ENCODE results near the gene SAMD8. TPM values are rescaled to one million over a fixed set of nuclear protein-coding genes. Genes with fewer than 3 reads are reported as not detected.
"Not testable (repeated sequence)": the region's sequence is repeated elsewhere in the genome, so short reads cannot be mapped to it uniquely, and the experiment has no call there.

Gene SAMD8
- total RNA-seq, 1 donor from 2014 or later: 25.7 TPM

DNA sequence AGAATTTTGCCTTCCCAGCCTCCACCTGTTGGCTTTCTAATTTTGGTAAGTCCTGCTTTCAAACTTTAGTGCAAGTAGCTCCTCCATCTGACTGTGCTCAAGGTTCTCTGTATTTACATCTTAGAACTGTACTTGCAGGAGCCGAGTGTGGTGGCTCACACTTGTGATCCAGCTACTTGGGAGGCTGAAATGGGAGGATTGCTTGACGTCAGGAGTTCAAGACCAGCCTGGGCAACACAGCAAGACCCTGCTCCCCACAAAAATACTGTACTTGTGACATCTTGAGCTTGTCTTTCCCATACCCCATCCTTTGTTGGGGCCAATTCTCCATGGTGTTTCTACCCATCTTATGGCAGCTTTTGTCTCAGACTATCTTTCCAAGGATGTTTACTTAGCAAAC is 94.5 kb downstream of the SAMD8 start:
- peak; percentile 33 for DNase-seq (ENCODE audit: low spot score)
- intact Hi-C loops (cut with DNase I): no loop called here

DNA sequence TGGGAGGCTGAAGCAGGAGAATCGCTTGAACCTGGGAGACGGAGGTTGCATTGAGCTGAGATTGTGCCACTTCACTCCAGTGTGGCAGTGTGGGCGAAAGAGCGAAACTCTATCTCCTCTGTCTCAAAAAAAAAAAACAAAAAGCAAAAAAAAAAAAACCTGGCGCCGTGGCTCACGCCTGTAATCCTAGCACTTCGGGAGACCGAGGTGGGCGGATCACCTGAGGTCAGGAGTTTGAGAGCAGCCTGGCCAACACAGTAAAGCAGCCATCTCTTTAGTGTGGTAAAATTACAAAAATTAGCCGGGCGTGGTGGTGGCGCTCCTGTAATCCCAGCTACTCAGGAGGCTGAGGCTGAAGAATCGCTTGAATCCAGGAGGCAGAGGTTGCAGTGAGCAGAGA is 95.2 kb downstream of the SAMD8 start:
- intact Hi-C loops (cut with DNase I); DNase-seq (ENCODE audit: low spot score): not testable (repeated sequence)

DNA sequence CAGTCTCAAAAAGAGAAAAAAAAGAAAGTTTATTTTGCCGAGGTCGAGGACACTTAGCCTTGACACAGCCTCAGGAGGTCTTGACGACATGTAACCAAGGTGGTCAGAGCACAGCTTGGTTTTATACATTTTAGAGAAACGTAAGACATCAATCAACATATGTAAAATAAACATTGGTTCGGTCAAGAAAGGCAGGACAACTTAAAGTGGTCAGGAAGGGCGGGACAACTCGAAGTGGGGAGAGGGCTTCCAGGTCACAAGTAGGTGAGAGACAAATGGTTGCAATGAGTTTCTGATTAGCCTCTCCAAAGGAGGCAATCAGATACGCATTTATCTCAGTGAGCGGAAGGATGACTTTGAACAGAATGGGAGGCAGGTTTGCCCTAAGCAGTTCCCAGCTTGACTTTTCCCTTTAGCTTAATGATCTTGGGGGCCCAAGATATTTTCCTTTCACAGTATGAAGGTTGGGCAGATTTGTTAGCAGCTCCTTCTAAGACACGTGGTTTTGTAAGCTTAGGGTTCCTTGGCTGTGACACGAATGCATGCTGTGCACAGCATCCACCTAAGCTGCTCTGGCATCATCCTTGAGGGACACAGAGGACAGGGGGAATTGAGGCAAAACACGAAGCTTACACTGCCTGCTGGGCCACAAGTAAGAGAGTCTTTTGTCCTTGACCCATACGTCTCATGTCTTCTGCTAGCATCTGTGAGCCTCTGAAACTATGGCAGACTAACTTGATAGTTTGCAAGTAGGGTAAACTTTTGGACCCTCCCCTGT is 95.8 kb downstream of the SAMD8 start:
- peak; percentile 22 for DNase-seq (ENCODE audit: low spot score)
- intact Hi-C loops (cut with DNase I): no loop called here

DNA sequence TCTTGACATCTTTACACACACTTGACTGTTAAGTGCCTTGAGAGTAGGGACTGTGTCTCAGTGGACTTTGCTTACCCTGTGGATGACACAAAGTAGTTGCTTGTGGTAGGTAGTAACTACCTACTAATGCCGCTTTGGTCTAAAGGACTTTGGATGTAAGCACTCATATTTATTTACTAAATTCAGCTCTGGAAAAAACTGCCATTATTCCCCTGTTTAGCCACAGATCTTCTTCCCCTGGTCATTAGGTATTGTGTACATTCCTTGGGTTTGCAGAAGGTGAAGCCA is 96.3 kb downstream of the SAMD8 start:
- intact Hi-C loops (cut with DNase I): no loop called here
- DNase-seq (ENCODE audit: low spot score): no peak

DNA sequence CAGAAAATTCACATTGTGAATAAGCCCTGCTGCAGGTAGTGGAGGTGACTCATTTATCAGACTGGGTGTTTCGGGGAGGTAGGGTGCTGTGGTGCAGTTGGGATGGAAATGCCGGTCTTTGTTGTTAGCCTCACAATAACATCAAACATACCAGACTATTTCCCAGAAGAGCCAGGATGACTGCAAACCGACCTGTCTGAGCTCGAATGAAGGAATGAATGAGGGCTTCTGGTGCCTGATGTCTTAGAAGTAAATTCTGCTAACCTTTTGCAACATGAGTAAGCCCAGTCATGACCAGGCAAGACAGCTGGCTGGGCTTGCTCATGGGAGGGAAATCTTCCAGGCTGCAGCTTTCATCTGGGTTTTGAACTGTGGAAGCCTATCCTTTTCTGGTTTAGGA is 96.7 kb downstream of the SAMD8 start:
- intact Hi-C loops (cut with DNase I): no loop called here
- DNase-seq (ENCODE audit: low spot score): peak; percentile 26

DNA sequence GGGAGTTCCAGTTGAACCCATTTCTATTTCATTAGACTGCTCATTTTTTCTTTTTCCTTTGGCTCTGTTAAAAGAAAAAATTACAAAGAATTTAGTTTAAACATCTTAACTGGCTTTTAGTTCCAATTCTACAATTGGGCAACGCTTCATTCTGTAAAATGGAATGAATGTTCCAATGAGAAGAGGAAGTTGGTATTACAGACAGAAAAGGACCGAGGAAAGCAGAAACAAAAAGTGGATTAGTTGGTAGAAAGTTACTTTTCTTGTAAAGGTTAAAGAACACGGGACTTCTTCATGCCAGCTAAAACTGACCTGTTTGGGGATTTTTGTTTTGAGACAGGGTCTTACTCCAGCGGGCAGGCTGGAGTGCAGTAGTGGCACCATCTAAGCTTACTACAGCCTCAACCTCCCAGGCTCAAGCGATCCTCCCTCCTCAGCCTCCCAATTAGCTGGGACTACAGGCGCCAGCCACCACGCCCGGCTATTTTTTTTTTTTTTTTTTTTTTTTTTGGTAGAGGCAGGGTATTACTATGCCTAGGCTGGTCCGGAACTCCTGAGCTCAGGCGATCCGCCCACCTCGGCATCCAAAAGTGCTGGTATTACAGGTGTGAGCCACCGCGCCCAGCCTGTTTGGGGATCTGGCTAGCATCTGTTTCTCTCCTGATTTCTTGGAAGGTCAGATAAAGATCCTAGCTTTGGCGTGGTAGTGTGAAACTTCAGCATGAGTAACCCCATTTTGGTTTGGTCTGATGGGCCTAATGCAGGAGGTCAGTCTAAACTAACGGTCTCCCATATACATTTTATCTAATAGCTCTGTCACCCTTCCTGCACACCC is 97.8 kb downstream of the SAMD8 start:
- intact Hi-C loops (cut with DNase I): no loop called here

DNA sequence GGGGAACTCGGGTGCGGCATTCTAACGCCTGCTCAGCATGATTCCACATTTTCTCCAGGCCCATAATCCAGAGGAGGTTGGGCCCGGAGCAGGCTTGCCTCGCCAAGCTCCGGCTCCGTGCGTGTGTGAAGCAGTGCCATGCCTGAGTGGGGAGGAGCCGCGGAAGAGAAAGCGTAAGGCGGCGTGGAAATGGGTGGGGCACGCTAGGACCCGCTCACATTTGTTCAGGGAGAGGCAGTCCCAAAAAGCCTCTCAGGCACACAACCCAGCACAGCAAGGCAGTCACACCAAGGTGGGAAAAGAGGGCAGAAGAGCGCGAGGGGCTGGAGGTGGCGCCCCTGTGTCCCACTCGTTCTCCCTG is 98.4 kb downstream of the SAMD8 start:
- DNase-seq (ENCODE audit: low spot score): peak; percentile 89
- intact Hi-C loops (cut with DNase I): loop anchor here (1.0 kb wide), 1 partner anchor 98 kb away; no protein-coding TSS in a partner anchor

More for the DNA sequence above, 97.8 kb downstream of the SAMD8 start:
- no peak for DNase-seq (ENCODE audit: low spot score)

DNA sequence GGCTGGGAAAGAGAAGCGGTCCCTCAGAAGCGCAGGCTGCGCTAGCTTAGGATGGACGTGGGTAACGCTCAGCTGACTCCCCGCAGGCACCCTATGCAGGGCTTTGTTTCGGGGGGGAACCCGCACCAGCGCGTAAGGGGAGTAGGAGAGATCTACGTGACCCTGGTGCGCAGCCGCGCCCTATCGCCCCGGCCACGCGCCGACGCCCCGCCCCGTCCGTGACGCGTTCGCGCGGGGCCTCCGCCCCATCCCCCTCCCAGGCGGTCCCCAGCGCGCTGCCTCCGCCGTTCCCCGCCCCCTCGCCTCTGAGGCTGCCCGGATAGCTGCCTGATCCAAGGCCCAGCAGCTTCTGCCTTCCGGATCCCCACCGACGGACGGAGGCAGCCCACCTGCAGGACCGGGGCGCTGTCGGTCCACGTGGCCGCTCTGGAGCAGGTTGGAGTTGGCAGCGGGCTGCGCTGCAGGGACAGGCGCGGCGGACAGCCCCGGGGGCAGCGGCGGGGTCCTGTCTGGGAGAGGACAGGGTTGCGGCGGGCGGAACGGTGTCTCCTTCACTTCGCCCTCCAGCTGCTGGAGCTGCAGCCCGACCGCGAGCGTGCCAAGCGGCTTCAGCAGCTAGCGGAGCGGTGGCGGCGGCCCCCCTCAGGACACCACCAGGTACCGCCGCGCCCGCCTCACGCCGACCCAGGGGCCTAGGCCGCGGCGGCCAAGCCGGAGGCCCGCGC is 99.0 kb downstream of the SAMD8 start, which contains the start of gene VDAC2:
Gene VDAC2 (plus strand): TSS at position 515 of the 725 bp plus-strand sequence. CDS start 363 bp downstream, outside the sequence.
- intact Hi-C loops (cut with DNase I): loop anchor here (1.0 kb wide), 1 partner anchor 98 kb away; no protein-coding TSS in a partner anchor
- peak; percentile 96 for DNase-seq (ENCODE audit: low spot score)

DNA sequence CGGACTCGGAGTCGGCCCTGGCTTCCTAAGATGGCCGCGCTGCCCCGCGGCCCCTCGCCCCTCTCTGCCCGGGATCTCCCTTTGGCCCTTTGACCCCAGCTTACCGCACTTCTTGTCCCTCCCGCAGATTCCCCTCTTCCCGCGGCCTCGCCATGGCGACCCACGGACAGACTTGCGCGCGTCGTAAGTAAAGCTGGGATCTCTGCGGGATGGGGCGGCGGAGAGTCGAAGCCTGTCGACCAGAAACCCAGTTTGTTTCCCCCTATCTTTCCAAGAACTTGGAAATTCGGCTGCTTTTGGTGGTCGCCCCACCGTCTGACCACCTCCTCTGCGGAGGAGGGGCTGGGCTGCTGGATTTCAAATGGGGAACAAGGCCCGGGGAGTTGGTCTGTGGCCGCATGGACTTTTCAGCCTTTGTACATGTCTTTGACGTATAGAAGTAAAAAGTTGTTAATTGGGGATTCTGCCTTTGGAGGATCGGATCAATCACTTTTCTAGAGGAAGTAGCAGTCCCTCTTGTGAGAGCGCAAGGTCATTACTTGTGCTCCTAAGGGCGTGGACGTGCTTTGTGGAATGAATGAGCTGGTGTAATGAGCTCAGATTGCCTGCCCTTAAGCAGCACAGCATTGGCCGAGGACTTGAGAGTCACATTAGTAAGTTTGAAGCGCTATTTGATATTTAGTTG is 99.7 kb downstream of the SAMD8 start:
- DNase-seq (ENCODE audit: low spot score): no peak
- intact Hi-C loops (cut with DNase I): no loop called here

DNA sequence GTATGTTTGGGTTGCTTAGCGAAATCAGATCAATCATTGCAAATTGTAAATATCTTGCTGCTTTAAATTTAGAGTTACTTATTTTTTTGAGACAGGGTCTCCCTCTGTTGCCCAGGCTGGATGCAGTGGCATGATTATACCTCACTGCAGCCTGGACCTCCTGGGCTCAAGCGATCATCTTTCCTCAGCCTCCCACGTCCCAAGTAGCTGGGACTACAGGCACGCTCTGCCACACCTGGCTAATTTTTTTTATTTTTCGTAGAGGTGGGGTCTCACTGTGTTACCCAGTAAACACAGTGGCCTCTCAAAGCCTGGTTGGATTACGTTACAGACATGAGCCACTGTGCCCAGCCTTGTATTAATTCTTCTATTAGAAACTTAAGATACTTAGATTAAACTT is 100.9 kb downstream of the SAMD8 start:
- intact Hi-C loops (cut with DNase I): no loop called here
- DNase-seq (ENCODE audit: low spot score): peak; percentile 4

DNA sequence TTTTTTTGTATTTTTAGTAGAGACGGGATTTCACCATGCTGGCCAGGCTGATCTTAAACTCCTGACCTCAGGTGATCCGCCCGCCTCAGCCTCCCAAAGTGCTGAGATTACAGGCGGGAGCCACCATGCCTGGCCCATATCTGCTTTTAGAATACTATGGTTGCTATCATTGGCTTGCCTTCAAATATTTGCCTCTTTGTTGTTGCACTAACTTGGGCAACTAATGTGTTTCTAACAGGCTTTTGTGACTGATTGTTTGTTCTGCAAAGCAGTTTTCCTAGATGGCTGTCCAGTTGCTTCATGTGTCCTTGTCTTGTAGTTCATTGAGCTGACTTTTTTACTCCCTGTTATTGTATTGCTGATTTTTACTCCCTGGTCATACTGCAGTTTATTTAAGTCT is 108.8 kb downstream of the SAMD8 start:
- DNase-seq (ENCODE audit: low spot score): no peak
- intact Hi-C loops (cut with DNase I): no loop called here

DNA sequence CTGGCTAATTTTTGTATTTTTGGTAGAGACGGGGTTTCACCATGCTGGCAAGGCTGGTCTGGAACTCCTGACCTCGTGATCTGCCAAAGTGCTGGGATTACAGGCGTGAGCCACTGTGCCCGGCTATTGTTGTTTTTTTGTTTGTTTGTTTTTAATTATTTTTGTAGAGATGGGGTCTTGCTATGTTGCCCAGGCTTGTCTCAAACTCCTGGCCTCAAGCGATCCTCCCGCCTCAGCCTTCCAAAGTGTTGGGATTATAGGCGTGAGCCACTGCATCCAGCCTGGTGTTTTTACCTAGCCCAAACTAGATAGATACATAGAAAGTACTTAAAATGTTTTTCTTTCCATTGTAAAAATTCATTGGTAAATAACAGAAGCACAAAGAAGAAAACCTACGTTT is 110.0 kb downstream of the SAMD8 start:
- DNase-seq (ENCODE audit: low spot score); intact Hi-C loops (cut with DNase I): not testable (repeated sequence)

DNA sequence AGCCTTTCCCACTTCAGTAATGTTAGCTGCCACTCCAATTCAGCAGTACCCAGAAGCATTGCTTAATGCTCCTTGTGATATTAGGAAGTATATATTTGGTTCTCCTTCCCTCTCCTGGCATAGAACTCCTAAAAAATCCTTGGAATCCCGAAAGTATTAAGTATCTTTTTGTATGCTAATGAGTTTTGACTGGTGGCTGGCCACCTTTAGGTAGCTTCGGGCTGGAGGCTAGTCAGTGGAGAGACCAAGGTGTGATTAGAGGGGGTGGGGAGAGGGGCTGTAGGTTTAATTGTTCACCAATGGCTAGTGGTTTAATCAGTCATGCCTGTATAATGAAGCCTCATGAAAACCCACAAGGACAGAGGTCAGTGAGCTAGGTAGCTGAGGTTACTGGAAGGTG is 112.1 kb downstream of the SAMD8 start:
- DNase-seq (ENCODE audit: low spot score): no peak
- intact Hi-C loops (cut with DNase I): no loop called here

DNA sequence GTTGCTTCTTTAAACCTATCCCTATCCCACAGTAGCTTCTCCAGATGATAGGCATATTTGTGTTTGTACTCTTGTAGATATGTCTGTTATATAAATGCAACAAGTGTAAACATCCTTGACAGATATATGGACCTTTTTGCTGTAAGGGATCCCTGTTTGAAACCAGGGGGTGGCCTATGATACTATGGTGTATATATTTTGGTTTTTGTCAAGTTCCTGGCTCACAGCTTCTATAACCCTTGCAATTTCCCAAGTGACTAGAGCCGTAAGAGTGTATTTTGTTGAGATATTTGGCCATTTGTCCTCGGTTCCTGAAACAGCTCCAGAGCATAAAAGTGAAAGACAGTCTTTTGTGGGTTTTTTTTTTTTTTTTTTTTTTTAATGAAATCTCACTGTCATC is 114.6 kb downstream of the SAMD8 start:
- intact Hi-C loops (cut with DNase I): loop anchor here (5.0 kb wide), 1 partner anchor 114 kb away; the partner anchor contains the start of gene SAMD8
- DNase-seq (ENCODE audit: low spot score): no peak

DNA sequence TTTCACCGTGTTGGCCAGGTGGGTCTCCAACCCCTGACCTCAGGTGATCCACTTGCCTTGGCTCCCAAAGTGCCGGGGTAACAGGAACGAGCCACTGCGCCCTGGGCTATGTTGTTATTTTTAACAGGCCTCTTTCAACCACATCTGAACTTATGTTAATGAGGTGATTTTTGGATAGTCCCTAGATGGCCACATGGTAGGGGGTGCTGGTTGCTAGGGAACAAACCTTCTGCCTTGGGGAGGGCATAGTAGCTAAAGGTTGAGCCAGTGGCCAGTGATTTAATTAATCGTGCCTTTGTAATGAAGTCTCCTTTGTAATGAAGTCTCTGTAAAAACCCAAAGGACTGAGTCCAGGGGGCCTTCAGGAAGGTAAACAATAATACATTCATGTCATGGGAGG is 115.2 kb downstream of the SAMD8 start:
- intact Hi-C loops (cut with DNase I): loop anchor here (5.0 kb wide), 1 partner anchor 114 kb away; the partner anchor contains the start of gene SAMD8
- no peak for DNase-seq (ENCODE audit: low spot score)

DNA sequence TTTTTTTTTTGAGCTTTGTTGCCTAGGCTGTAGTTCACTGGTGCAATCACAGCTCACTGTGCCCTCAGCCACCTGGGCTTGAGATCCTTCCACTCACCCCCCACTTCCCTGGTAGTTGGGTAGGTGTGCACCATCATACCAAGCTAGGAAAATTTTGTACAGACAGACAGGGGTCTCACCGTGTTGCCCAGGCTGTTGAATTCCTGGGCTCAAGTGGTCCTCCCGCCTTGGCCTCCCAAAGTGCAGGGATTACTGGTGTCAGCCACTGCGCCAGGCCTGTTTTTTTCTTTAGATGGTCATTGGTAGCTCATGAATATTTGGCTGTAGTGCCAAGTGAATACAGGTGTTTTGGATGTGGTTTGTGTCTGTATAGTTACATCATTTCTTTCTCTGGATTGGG is 116.8 kb downstream of the SAMD8 start:
- no peak for DNase-seq (ENCODE audit: low spot score)
- intact Hi-C loops (cut with DNase I): loop anchor here (5.0 kb wide), 1 partner anchor 116 kb away; the partner anchor contains the start of gene SAMD8

DNA sequence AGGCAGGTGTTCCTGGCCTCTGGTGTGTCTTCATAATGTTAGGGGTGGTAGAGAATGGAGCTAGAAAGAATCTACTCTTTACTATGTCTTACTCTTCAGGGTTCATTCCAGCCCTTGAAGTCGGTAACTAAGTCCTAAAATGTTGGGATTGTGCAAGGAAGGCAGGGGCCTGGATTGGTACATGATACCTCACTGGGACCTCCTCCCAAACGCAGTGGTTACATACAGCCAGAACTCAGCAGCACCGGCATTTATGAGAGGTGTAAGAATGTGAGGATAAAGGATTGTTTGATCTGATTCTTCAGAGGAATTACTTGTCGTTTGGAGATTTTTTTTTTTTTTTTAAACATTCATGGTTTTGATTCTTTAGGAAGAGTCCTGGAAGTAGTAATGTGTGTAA is 117.4 kb downstream of the SAMD8 start:
- intact Hi-C loops (cut with DNase I): loop anchor here (5.0 kb wide), 1 partner anchor 117 kb away; the partner anchor contains the start of gene SAMD8

DNA sequence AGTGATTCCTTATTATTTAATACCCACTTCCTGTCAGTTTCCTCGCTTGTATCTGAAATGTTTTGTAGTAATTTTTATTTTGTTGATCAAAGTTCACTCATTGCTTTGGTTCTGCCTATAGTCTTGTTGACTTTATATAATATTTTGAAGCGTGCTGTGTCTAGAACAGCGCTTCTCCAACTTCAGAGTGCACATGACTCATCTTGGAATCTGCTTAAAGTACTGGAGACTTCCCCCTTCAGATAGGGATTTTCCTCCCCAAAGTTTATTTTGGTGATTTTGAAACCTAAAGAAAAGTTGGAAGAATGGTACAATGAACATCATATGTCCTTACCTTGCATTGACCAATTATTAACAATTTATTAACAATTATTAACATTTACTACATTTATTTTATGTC is 118.5 kb downstream of the SAMD8 start:
- intact Hi-C loops (cut with DNase I): loop anchor here (2.0 to 10.0 kb wide), 4 partner anchors 41 to 405 kb away; partner anchors contain the start of genes KAT6B and SAMD8
- DNase-seq (ENCODE audit: low spot score): no peak

More for the DNA sequence above, 117.4 kb downstream of the SAMD8 start:
- DNase-seq (ENCODE audit: low spot score): no peak

DNA sequence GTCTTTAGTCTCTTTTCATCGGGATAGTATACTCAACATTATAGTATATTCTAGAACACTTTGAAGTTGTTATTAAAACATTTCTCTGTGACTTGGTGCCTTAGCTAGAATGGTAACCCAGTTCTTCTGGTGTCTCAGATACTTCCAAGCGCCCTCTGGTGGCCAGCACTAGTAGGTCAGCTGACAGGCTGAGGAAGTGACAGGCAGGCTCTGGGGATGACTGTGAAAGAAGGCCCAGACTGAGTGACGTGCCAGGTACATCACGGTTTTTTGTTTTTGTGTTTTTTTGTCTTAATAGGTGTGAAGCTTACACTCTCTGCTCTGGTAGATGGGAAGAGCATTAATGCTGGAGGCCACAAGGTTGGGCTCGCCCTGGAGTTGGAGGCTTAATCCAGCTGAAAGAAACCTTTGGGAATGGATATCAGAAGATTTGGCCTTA is 119.2 kb downstream of the SAMD8 start:
- intact Hi-C loops (cut with DNase I): loop anchor here (2.0 to 10.0 kb wide), 3 partner anchors 42 to 406 kb away; partner anchors contain the start of gene KAT6B
- peak; percentile 94 for DNase-seq (ENCODE audit: low spot score)
